Stimulated activated naive B cell treated with anti-CD40 and anti-IgM and Interleukin-4, amounts not matched to agents 10 μg/mL and 1 μg/mL and 100 μg/mL, for 72 hours (primary cell): ENCODE data around the gene TULP1.
"Not testable (repeated sequence)": the region's sequence is repeated elsewhere in the genome, so short reads cannot be mapped to it uniquely, and the experiment has no call there.

Experiments
- ATAC-seq, 2 donors: fragments of 150-1000 bp; cut with Tn5 transposase; replicated peaks; 2 replicates each; pipeline ENCODE4 v1.10.0; 2021; ENCODE audit warnings: moderate library complexity in 1 of 2
- DNase-seq: peaks from one replicate; pipeline ENCODE4 v3.0.0; 2021
- H3K27ac Mint-ChIP-seq: one replicate; pipeline ENCODE4 v1.8.0; 2022; ENCODE audit warnings: mild to moderate bottlenecking, mixed read lengths
- H3K27me3 Mint-ChIP-seq, 2 donors: one replicate each; pipeline ENCODE4 v1.8.0; 2022; ENCODE audit warnings: mixed read lengths in 2 of 2
- H3K36me3 Mint-ChIP-seq, 2 donors: one replicate each; pipeline ENCODE4 v1.8.0; 2022; ENCODE audit warnings: mixed read lengths in 2 of 2, mild to moderate bottlenecking in 1 of 2
- H3K4me1 Mint-ChIP-seq, 2 donors: one replicate each; pipeline ENCODE4 v1.8.0; 2022; ENCODE audit warnings: mixed read lengths in 2 of 2, mild to moderate bottlenecking in 1 of 2
- H3K4me3 Mint-ChIP-seq, 2 donors: one replicate each; pipeline ENCODE4 v1.8.0; 2022; ENCODE audit warnings: mild to moderate bottlenecking in 2 of 2, mixed read lengths in 2 of 2, moderate library complexity in 1 of 2
- H3K9me3 Mint-ChIP-seq, 2 donors: one replicate each; pipeline ENCODE4 v1.8.0; 2022; ENCODE audit warnings: mixed read lengths in 2 of 2, mild to moderate bottlenecking in 1 of 2

Gene TULP1

DNA sequence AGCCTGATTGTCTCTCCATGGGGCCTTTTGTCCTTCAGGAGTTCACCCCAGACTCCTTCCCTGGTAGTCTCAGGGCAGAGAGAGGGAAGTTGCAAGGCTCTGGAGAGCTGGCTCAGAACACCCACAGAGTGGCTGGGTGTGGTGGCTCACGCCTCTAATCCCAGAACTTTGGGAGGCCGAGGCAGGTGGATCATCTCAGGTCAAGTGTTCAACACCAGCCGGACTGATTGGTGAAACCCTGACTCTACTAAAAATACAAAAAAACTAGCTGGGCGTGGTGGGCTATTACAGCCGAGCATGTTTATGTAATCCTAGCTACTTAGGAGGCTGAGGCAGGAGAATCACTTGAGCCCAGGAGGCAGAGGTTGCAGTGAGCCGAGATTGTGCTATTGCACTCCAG, 23.2 kb upstream of the TULP1 start:
- not testable (repeated sequence) for H3K4me1 Mint-ChIP-seq, H3K36me3 Mint-ChIP-seq, H3K9me3 Mint-ChIP-seq, H3K4me3 Mint-ChIP-seq, ATAC-seq, DNase-seq, H3K27ac Mint-ChIP-seq
- H3K27me3 Mint-ChIP-seq: peaks cover 7 to 16% of the 10 kb centered on the region in 2 donors

DNA sequence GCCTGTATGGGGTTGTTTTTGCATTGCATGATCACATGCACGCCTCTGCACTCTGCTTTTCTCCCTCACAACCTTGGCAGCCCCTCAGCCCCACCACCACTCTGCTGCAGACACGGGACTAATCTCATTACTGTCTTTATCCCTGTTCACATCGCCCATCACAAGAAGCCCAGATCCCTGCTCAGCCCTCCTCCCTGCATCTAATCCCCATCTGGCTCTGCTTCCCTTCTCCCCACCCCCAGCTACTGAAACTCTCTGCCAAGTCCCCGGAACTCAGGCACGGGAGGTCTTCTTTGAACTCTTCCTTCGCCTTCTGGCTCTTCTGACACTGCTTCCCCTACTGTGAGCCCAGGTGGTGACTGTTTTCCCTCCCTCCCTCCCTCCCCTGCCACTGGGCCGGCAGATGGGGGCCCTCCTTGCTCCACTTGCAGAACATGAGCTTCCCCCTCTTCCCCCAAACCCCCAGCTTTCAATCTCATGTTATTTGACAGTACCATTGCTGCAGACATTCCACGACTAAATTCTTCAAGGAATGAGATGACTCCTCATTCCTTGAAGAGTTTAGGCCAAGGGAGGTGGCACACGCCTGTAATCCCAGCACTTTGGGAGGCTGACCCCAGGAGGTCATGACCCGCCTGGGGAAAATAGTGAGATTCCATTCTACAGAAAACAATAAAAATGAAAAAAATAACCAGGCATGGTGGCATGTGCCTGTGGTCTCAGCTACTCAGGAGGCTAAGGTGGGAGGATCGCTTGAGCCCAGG, 21.9 kb upstream of the TULP1 start:
- H3K27ac Mint-ChIP-seq: no peak overlapping the region
- no peaks in the 10 kb centered on the region for H3K9me3 Mint-ChIP-seq
- DNase-seq (no peak), ATAC-seq (no peak)
- H3K4me1 Mint-ChIP-seq: no peaks in the 10 kb centered on the region
- H3K36me3 Mint-ChIP-seq: no peaks in the 10 kb centered on the region
- peaks cover 7 to 16% of the 10 kb centered on the region in 2 donors for H3K27me3 Mint-ChIP-seq
- no peak overlapping the region for H3K4me3 Mint-ChIP-seq

DNA sequence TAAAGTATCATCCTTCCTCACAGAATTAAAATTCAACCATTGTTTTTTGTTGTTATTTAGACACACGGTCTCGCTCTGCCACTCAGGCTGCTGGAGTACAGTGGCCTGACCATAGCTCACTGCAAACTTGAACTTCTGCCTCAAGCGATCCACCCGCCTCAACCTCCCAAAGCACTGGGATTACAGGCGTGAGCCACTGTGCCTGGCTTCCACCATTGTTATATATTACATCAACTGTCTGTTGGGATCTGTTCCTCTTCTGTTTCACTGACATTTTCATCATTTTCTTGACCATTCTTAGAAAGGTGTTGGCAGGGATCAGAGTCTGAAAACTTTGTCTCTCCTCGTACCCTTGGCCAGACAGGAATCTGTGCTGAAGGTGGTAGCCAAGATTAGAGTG, 21.3 kb upstream of the TULP1 start:
- no peak for DNase-seq
- no peak for ATAC-seq
- Mint-ChIP-seq H3K4me3 (no peak overlapping the region), H3K27me3 (peaks cover 7 to 16% of the 10 kb centered on the region in 2 donors), H3K36me3 (no peaks in the 10 kb centered on the region), H3K27ac (no peak overlapping the region), H3K9me3 (no peaks in the 10 kb centered on the region), H3K4me1 (no peaks in the 10 kb centered on the region)

DNA sequence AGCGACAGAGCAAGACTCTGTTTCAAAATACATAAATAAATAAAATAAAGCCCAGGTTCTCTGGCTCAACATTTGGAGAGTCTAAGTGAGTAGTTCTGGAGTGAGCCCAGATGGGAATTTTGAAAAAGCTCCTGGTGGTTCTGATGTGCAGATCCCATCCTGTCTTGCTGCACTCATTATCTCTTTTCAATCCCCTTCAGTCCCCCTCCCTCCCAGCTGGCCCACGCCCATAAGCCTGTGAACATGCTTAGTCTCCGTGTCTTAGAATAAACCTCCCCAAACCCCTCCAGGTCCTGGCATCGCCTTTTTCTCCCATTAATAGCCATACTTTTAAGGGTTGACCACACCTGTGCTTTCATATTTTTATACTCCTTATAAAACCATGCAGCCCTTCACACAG, 19.4 kb upstream of the TULP1 start:
- ATAC-seq (no peak), DNase-seq (no peak)
- H3K4me1 Mint-ChIP-seq: no peaks in the 10 kb centered on the region
- no peak overlapping the region for H3K27ac Mint-ChIP-seq
- peaks cover 7 to 16% of the 10 kb centered on the region in 2 donors for H3K27me3 Mint-ChIP-seq
- no peaks in the 10 kb centered on the region for H3K9me3 Mint-ChIP-seq
- H3K36me3 Mint-ChIP-seq: no peaks in the 10 kb centered on the region
- no peak overlapping the region for H3K4me3 Mint-ChIP-seq

DNA sequence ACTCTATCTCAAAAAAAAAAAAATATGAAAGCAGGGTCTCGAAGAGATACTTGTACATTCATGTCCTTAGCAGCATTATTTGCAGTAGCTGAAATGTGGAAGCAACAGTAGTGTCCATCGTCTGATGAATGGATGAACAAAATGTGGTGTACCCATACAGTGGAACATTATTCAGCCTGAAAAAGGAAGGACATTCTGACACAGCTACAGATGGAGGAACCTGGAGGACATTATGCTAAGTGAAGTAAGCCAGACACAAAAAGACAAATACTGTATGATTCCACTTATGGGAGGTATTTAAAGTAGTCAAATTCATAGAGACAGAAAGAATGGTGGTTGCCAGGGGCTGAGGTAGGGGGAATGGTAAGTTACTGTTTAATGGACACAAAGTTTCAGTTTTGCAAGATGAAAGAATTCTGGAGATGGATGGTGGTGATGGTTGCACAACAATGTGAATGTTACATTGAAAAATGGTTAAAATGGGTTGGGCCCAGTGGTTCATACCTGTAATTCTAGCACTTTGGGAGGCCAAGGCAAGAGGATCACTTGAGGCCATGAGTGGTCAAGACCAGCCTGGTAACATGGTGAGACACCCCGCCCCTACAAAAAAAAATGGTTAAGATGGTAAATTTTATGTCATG, 11.8 kb upstream of the TULP1 start:
- Mint-ChIP-seq H3K4me3 (no peak overlapping the region), H3K27me3 (peaks cover 0 to 14% of the 10 kb centered on the region in 2 donors), H3K9me3 (no peaks in the 10 kb centered on the region), H3K27ac (no peak overlapping the region), H3K36me3 (no peaks in the 10 kb centered on the region), H3K4me1 (peaks cover 0 to 7% of the 10 kb centered on the region in 2 donors)
- DNase-seq: no peak
- no peak for ATAC-seq

DNA sequence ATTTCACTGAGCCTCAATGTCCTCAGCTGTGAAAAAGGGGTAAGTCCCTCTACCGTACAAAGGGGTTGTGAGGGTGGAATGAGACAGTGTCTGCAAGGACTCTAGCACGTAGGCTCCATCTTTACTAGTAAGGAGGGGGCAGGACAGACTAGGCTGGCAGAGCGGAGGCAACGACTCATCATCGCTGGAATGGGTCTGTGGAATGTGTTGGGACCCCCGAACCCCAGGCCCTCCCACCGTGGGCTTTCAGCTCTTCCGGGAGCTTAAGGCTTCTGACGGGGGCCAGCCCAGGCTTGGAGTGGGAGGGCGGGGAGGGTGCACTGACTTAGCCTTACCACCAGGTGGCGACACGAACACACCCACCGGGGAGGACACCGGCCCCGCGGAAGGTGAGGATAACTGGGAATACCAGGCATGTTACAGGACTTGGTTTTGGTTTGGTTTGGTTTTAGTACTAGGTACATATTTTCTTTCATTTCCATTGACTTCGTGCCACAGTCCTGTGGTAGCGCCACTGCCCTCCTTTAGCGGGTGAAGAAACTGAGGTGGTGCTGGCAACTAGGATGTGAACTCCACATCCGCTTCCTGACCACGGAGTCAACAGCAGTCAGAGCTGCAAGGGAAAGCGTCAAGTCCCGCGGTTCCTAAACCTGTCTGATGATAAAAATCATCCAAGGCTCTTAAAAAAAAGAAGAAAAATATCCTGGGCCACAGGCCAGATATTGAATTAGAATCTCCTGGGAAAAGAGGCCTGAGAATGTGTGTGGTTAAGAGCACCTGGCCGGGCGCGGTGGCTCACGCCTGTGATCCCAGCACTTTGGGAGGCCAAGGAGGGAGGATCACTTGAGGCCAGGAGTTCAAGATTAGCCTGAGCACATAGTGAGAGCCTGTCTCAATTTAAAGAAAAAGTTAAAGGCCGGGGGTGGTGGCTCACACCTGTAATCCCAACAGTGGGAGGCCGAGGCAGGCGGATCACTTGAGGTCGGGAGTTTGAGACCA, 10.3 kb upstream of the TULP1 start:
- Mint-ChIP-seq H3K4me3 (peak overlapping the region; percentile 69 to 73), H3K9me3 (no peaks in the 10 kb centered on the region), H3K27me3 (peaks cover 0 to 14% of the 10 kb centered on the region in 2 donors), H3K4me1 (peaks cover 0 to 7% of the 10 kb centered on the region in 2 donors), H3K27ac (no peak overlapping the region), H3K36me3 (no peaks in the 10 kb centered on the region)
- ATAC-seq (peak; percentile 85 to 89), DNase-seq (peak; percentile 45)

DNA sequence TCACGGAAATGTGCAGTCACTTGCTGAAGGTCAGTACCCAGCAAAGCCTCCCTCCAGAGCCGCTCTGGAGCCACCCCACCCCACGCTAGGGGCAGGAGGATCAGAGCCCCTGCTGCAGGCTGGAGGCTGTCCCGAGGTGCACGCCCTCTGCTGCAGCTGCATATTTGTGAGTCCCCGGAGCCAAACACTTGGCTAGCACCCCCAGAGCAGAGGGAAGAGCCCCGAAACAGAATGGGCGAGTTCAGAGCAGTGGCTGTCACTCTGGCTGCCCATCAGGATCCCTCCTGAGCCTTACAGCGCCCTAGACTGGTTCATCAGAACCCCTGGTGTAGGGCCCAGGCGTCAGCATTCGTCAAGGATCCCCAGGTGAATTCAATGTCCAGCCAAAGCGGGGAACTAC, 9.5 kb upstream of the TULP1 start:
- ATAC-seq: no peak
- Mint-ChIP-seq H3K27me3 (peaks cover 0 to 14% of the 10 kb centered on the region in 2 donors), H3K27ac (no peak overlapping the region), H3K9me3 (no peaks in the 10 kb centered on the region), H3K36me3 (no peaks in the 10 kb centered on the region), H3K4me3 (no peak overlapping the region), H3K4me1 (peaks cover 0 to 7% of the 10 kb centered on the region in 2 donors)
- no peak for DNase-seq

DNA sequence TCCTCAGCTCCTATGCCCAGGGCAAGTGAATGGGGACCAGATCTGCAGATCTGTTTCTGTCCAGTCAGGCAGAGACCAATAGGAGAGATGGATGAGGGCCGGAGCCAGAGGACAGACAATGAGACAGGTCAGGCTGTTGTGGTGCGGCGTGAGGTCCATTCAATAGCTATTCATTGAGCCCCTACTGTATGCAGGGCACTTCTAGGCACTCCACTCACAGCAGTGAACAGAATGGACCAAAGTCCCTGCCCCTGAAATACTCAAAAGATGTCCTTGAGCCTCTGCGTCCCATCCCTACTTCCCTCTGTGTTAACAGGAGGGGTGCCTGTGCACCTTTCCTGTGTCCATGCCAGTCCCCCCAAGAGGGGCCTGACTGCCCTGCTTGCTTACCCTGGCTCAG, 8.5 kb upstream of the TULP1 start:
- H3K36me3 Mint-ChIP-seq: no peaks in the 10 kb centered on the region
- peaks cover 0 to 7% of the 10 kb centered on the region in 2 donors for H3K4me1 Mint-ChIP-seq
- H3K27me3 Mint-ChIP-seq: peaks cover 0 to 14% of the 10 kb centered on the region in 2 donors
- no peak for ATAC-seq
- peak overlapping the region; percentile 43 for H3K27ac Mint-ChIP-seq
- no peak overlapping the region for H3K4me3 Mint-ChIP-seq
- no peak for DNase-seq
- H3K9me3 Mint-ChIP-seq: no peaks in the 10 kb centered on the region

DNA sequence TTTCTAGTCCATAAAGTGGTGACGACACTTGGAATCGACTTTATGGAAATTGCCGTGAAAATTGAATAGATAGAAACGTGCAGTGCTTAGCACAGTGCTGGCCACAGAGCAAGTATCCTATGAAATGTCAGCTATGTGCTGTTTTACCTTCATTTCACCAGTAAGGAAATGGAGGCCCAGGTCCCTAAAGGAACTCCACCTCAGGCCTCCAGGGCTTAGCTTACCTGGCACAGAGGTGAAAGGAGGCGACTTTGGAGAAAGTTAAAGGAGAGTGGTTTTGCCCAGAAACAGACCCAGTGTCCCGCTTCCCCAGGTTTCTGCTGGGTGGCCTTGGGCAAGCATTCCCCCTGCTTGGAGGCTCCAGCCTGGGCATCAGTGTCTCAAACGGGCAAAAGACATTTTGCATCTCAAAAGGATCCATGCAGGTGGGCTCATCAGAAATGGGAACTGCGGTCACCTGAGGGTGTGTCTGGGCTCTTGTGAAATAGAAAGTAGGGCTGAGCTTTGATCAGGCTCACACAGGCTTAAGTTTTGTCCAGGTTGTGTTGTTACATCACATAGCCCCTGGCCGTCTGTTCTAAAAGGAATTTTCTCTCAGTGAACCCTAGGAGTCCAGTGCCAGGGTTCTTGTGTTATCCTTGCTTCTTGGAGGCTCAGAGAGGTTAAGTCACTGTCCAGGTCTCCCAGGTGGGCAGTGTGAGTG, 6.8 kb upstream of the TULP1 start:
- no peak overlapping the region for H3K4me3 Mint-ChIP-seq
- peaks cover 0 to 7% of the 10 kb centered on the region in 2 donors for H3K4me1 Mint-ChIP-seq
- ATAC-seq (no peak), DNase-seq (no peak)
- H3K9me3 Mint-ChIP-seq: no peaks in the 10 kb centered on the region
- peaks cover 0 to 19% of the 10 kb centered on the region in 2 donors for H3K27me3 Mint-ChIP-seq
- no peak overlapping the region for H3K27ac Mint-ChIP-seq
- H3K36me3 Mint-ChIP-seq: no peaks in the 10 kb centered on the region

DNA sequence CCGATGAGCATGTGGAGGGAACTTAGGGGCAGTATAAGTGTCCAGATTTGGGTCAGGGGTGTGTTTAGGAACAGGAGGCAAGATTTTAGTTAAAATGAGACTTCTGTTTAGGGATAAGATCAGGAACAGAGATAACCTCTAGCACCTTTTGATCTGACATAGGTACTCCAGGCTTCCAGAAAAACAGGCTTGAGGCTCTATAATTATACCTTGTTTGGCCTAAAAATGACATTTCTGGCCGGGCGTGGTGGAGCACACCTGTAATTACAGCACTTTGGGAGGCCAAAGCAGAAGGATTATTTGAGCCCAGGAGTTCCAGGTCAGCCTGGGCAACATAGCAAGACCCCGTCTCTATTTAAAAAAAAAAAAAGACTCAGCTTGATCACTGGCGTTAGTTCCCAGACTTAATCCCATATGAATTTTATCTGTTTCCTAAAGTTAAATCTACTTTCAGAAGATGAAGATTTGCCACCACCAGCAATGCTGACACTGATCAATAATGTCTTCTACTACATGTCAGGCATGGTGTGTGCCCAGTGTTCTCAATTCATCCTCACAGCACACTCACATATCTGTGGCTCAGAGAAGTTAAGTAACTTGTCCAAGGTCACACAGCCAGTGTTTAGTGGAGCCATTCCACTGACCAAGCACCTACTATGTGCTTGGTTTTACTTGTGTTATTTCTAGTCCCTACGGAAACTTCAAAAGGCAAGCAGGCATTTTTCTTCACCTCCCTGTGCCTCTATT, 6.0 kb upstream of the TULP1 start:
- Mint-ChIP-seq H3K4me1 (peaks cover 0 to 7% of the 10 kb centered on the region in 2 donors), H3K27ac (no peak overlapping the region), H3K4me3 (no peak overlapping the region), H3K27me3 (peaks cover 0 to 19% of the 10 kb centered on the region in 2 donors), H3K36me3 (no peaks in the 10 kb centered on the region), H3K9me3 (no peaks in the 10 kb centered on the region)
- DNase-seq (no peak), ATAC-seq (no peak)

DNA sequence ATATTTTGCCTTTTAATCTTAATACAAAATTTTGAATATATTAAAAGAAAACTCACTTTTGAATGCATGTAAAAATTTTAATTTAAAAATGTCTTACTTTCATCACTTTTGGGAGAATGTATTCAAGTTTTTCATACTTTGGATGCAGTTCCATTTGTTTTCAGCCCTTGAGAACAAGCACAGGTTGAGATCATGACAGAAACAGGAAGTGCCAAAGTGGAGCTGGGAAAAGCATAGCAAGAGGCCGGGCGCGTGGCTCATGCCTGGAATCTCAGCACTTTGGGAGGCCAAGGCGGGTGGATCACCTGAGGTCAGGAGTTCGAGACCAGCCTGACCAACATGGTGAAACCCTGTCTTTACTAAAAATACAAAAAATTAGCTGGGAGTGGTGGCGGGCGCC, 5.3 kb upstream of the TULP1 start:
- not testable (repeated sequence) for H3K4me3 Mint-ChIP-seq, H3K9me3 Mint-ChIP-seq, H3K27ac Mint-ChIP-seq, H3K4me1 Mint-ChIP-seq, DNase-seq, ATAC-seq, H3K36me3 Mint-ChIP-seq
- peaks cover under 1 to 21% of the 10 kb centered on the region in 2 donors for H3K27me3 Mint-ChIP-seq

DNA sequence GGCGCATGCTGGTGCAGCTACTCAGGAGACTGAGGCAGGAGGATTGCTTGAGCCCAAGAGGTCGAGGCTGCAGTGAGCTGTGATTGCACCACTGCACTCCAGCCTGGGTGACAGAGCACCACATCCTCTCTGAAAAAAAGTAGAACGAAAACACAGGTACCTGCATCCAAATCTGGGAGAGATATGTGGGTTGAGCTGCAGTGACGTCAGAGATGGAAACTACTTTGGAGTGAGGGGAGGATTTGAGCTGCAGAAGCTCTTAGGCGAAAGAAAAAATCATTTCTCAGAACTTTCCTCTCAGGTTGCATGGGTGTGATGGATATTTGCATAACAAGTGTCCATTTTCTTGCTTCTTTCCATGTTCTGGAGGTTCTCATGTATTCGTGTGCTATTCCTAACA, 4.0 kb upstream of the TULP1 start:
- Mint-ChIP-seq H3K36me3 (no peaks in the 10 kb centered on the region), H3K27ac (no peak overlapping the region), H3K27me3 (peaks cover 9 to 29% of the 10 kb centered on the region in 2 donors), H3K4me1 (peaks cover 0 to 6% of the 10 kb centered on the region in 2 donors), H3K4me3 (no peak overlapping the region), H3K9me3 (no peaks in the 10 kb centered on the region)
- no peak for DNase-seq
- no peak for ATAC-seq

DNA sequence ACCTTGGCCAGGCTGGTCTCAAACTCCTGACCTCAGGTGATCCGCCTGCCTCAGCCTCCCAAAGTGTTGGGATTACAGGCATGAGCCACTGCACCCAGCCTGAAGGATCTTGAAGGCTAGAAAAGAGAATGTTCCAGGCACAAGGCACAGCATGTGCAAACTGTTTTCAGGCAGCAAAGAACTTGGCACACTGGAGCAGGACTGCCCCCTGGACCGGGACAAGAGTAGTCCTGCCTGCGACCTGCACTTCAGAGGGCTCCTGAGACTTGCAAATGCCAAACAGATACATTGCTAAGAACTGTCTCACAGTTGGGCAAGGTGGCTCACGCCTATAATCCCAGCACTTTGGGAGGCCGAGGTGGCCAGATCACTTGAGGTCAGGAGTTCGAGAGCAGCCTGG, 3.2 kb upstream of the TULP1 start:
- not testable (repeated sequence) for H3K4me3 Mint-ChIP-seq, H3K27ac Mint-ChIP-seq, H3K9me3 Mint-ChIP-seq, H3K36me3 Mint-ChIP-seq, DNase-seq, ATAC-seq
- H3K4me1 Mint-ChIP-seq: peaks cover 0 to 13% of the 10 kb centered on the region in 2 donors
- H3K27me3 Mint-ChIP-seq: peaks cover 17 to 29% of the 10 kb centered on the region in 2 donors
